Tibial nerve (tissue), 4 donors: Measurements from ENCODE around the gene LRP6.

Experiments
- CTCF ChIP-seq, 5 experiments: fragments of 200-600 bp in 3 of 5; fragments of 450-650 bp in 2 of 5; sonication (generic) in 3 of 5; IDR thresholded peaks; one replicate each; pipeline ENCODE4 v1.5.1; 2016 to 2019; ENCODE audit warnings: antibody characterized with exemption in 5 of 5, mild to moderate bottlenecking in 3 of 5, moderate library complexity in 2 of 5
- EP300 ChIP-seq, 2 donors: sonication (generic); formaldehyde crosslinking; IDR thresholded peaks; one replicate each; pipeline ENCODE4 v1.6.1; 2017; ENCODE audit warnings: antibody characterized with exemption in 2 of 2, mild to moderate bottlenecking in 1 of 2
- POLR2A ChIP-seq, 2 donors: fragments of 450-650 bp; IDR thresholded peaks; one replicate each; pipeline ENCODE4 v1.6.1; 2017; ENCODE audit warnings: antibody characterized with exemption in 2 of 2, mild to moderate bottlenecking in 2 of 2, moderate library complexity in 2 of 2

DNA sequence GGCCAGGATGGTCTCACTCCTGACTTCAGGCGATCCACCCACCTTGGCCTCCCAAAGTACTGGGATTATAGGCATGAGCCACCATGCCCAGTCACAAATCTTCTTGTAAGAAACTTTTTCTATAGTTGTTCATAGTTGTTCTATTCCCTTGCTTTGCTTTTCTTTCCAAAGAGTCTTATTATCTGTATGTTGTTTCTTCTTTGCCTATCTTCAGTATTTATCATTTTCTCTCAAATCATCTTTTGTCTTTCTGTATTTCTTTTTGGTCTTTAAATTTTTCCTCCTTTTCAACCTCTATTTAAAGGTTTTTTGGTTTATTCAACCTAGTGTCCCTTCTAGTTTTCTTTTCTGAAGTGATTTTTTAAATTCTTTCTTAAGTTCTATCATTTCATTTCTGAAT lies 68.7 kb downstream of the LRP6 start:
- no peak for TF ChIP-seq CTCF (IDR thresholded peaks at IDR 0.05)
- TF ChIP-seq POLR2A (IDR thresholded peaks at IDR 0.05): no peak
- no peak for TF ChIP-seq EP300 (IDR thresholded peaks at IDR 0.05)
